ENCODE measurements around the gene MASP1.

MASP1 gene

DNA sequence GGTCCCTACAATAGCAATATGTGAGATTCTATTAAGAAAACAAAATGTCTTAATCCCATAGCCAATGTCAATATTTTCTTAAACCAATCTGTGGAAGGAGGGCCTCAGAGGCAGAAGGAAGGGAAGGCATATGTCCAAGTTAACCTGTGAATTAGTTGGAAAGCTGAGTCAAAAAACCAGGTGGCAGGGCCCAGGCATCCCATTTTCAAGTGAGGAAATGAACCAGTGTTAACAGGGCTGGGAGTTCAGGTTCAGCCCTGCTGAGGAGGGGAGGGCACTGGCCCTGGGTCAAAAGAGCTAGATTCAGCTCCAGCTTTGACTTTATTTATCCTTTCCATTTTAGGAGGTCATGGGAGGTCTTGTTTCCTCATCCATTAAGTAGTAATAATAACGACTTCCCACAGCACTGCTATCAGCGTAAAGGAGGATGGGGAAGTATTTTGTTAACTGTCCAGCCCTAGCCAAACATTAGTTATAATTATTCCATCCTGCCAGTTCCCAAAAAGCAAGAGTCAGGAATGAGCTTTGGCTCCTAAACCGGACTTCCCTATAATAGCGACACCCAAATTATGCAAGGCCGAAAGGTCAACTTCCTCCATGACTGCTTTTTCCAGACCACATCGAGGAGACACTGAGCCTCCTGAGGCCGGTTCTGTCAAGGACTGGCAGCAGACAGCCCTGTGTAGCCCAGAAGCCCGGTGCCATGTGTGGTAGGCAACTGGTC is 3.2 kb downstream of the MASP1 start:
- Histone ChIP-seq H2BK5ac (ENCODE audit: low read length) (no peak overlapping the region), H3K4me3 (ENCODE audit: low read length) (no peak overlapping the region), H3K9ac (ENCODE audit: low read length) (no peak overlapping the region), H3K36me3 (ENCODE audit: control insufficient read depth, insufficient read depth, low read length) (no peaks in the 10 kb centered on the region), H3K27me3 (ENCODE audit: insufficient read depth, low read length, poor library complexity) (no peaks in the 10 kb centered on the region), H3K4me1 (ENCODE audit: control insufficient read depth, low read depth, low read length) (no peaks in the 10 kb centered on the region), H3K79me2 (ENCODE audit: control insufficient read depth, insufficient read depth, low read length) (no peaks in the 10 kb centered on the region), H2BK15ac (replicated peaks; ENCODE audit: low read depth) (no peak overlapping the region), H3K18ac (ENCODE audit: low read length) (no peak overlapping the region), H3K4me2 (ENCODE audit: low read length) (no peak overlapping the region), H3K79me1 (ENCODE audit: low read length) (no peaks in the 10 kb centered on the region), H3K23ac (ENCODE audit: low read length) (no peak overlapping the region), H4K5ac (ENCODE audit: low read length) (no peak overlapping the region), H2AK5ac (ENCODE audit: low read length) (no peak overlapping the region), H2BK120ac (ENCODE audit: low read depth, low read length) (no peak overlapping the region), H3K56ac (ENCODE audit: low read length) (no peak overlapping the region), H3K27ac (ENCODE audit: low read depth, low read length) (no peak overlapping the region), H4K8ac (ENCODE audit: low read depth, low read length) (no peak overlapping the region), H3K4ac (ENCODE audit: low read depth, low read length) (no peak overlapping the region)
- no peak for DNase-seq
- WGBS (ENCODE audit: extremely low coverage, insufficient coverage, low lambda C conversion rate): no CpG with 5 or more reads among the region's 8 CpGs

DNA sequence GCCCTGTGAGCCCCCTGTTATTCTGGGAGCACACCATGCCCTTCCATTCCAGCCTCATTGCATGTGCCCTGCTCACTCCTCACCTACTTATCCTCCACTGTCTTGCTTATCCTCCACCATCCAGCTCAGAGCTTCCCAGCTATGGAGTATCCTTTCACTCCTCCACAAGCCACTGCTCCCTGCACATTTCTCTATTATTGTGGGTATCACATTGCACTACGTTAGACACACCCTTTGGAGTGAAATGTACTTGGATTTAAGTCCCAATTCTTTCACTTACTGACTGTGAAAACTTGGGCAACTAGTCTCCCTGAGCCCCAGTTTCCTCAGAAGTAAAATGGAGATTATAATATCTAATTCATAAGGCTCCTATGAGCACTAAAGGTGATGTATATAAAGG is 4.3 kb downstream of the MASP1 start:
- H3K9ac ChIP-seq (ENCODE audit: low read length): no peak overlapping the region
- H4K5ac ChIP-seq (ENCODE audit: low read length): no peak overlapping the region
- H2BK5ac ChIP-seq (ENCODE audit: low read length): no peak overlapping the region
- no peak overlapping the region for H2AK5ac ChIP-seq (ENCODE audit: low read length)
- H3K4me2 ChIP-seq (ENCODE audit: low read length): no peak overlapping the region
- no peak overlapping the region for H3K56ac ChIP-seq (ENCODE audit: low read length)
- no peak overlapping the region for H3K4ac ChIP-seq (ENCODE audit: low read depth, low read length)
- no peaks in the 10 kb centered on the region for H3K27me3 ChIP-seq (ENCODE audit: insufficient read depth, low read length, poor library complexity)
- no peak overlapping the region for H3K27ac ChIP-seq (ENCODE audit: low read depth, low read length)
- H3K23ac ChIP-seq (ENCODE audit: low read length): no peak overlapping the region
- H3K4me3 ChIP-seq (ENCODE audit: low read length): no peak overlapping the region
- no peaks in the 10 kb centered on the region for H3K79me1 ChIP-seq (ENCODE audit: low read length)
- no peaks in the 10 kb centered on the region for H3K4me1 ChIP-seq (ENCODE audit: control insufficient read depth, low read depth, low read length)
- H3K36me3 ChIP-seq (ENCODE audit: control insufficient read depth, insufficient read depth, low read length): no peaks in the 10 kb centered on the region
- no peak overlapping the region for H2BK15ac ChIP-seq (replicated peaks; ENCODE audit: low read depth)
- no CpG with 5 or more reads among the region's 1 CpG for WGBS (ENCODE audit: extremely low coverage, insufficient coverage, low lambda C conversion rate)
- no peak for DNase-seq
- no peaks in the 10 kb centered on the region for H3K79me2 ChIP-seq (ENCODE audit: control insufficient read depth, insufficient read depth, low read length)
- no peak overlapping the region for H2BK120ac ChIP-seq (ENCODE audit: low read depth, low read length)
- H3K18ac ChIP-seq (ENCODE audit: low read length): no peak overlapping the region
- H4K8ac ChIP-seq (ENCODE audit: low read depth, low read length): no peak overlapping the region

DNA sequence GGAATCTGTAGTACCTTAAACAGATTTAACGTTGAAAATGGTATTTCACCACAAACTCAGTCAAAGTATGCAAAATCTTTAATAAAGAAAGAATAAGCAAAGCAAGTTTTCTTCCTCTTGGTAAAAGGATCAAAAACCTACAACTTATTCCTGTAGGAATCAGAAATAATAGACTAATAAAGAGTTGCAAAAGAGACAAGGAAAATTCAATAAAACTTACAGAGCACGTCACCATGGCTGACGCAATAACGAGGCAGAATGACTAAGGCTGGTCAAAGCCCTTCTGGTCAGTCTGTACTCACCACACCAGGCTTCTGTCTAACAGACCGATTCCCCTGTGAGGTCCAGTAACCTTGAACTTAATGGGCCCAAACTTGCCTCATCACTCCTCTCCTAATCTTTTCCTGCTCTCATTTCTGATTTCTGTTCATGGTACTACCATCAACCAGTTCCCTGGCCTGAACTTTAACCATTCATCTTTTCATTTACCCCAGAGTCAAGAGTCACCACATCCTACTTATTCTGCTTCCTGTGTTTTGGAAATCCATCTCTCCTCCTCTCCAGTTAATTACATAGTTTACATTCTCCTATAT is 5.0 kb downstream of the MASP1 start:
- Histone ChIP-seq H2BK5ac (ENCODE audit: low read length) (no peak overlapping the region), H2BK15ac (replicated peaks; ENCODE audit: low read depth) (no peak overlapping the region), H3K4ac (ENCODE audit: low read depth, low read length) (no peak overlapping the region), H2BK120ac (ENCODE audit: low read depth, low read length) (no peak overlapping the region), H4K8ac (ENCODE audit: low read depth, low read length) (no peak overlapping the region), H3K79me1 (ENCODE audit: low read length) (no peaks in the 10 kb centered on the region), H3K4me2 (ENCODE audit: low read length) (no peak overlapping the region), H3K4me3 (ENCODE audit: low read length) (no peak overlapping the region), H3K36me3 (ENCODE audit: control insufficient read depth, insufficient read depth, low read length) (no peaks in the 10 kb centered on the region), H3K4me1 (ENCODE audit: control insufficient read depth, low read depth, low read length) (no peaks in the 10 kb centered on the region), H3K23ac (ENCODE audit: low read length) (no peak overlapping the region), H3K79me2 (ENCODE audit: control insufficient read depth, insufficient read depth, low read length) (no peaks in the 10 kb centered on the region), H3K18ac (ENCODE audit: low read length) (no peak overlapping the region), H3K56ac (ENCODE audit: low read length) (no peak overlapping the region), H3K27ac (ENCODE audit: low read depth, low read length) (no peak overlapping the region), H3K27me3 (ENCODE audit: insufficient read depth, low read length, poor library complexity) (no peaks in the 10 kb centered on the region), H3K9ac (ENCODE audit: low read length) (no peak overlapping the region), H2AK5ac (ENCODE audit: low read length) (no peak overlapping the region), H4K5ac (ENCODE audit: low read length) (no peak overlapping the region)
- no CpG with 5 or more reads among the region's 5 CpGs for WGBS (ENCODE audit: extremely low coverage, insufficient coverage, low lambda C conversion rate)
- DNase-seq: no peak

DNA sequence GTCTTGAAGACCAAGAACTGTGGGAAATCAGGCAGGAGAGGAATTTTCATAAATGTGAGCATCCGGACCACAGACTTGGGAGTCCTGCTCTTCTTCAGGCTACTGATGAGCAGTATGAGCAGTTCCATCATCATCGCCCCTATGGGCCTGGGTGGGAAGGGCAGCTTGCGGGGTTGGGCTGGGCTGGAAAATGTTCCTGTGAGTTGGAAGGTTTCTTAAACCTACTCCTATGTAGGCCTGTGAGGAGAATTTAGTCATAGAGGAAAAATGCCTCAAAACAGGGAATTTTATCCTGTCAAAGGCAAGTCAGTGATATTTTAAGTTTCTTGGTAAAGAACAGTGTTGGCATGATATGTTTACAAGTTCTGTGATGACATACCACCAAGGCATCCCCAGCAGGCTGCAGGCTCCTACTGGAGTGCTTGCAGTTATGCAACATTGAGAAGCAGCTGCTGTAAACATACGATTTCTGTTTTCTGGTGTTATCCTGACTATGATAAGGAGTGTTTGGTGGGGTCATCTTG is 10.3 kb downstream of the MASP1 start:
- Histone ChIP-seq H3K27ac (ENCODE audit: low read depth, low read length) (no peak overlapping the region), H3K18ac (ENCODE audit: low read length) (no peak overlapping the region), H2BK5ac (ENCODE audit: low read length) (no peak overlapping the region), H3K4me1 (ENCODE audit: control insufficient read depth, low read depth, low read length) (no peaks in the 10 kb centered on the region), H3K27me3 (ENCODE audit: insufficient read depth, low read length, poor library complexity) (no peaks in the 10 kb centered on the region), H3K23ac (ENCODE audit: low read length) (no peak overlapping the region), H3K4me3 (ENCODE audit: low read length) (no peak overlapping the region), H2BK120ac (ENCODE audit: low read depth, low read length) (no peak overlapping the region), H3K9ac (ENCODE audit: low read length) (no peak overlapping the region), H3K79me2 (ENCODE audit: control insufficient read depth, insufficient read depth, low read length) (no peaks in the 10 kb centered on the region), H2AK5ac (ENCODE audit: low read length) (no peak overlapping the region), H2BK15ac (replicated peaks; ENCODE audit: low read depth) (no peak overlapping the region), H3K79me1 (ENCODE audit: low read length) (no peaks in the 10 kb centered on the region), H3K36me3 (ENCODE audit: control insufficient read depth, insufficient read depth, low read length) (no peaks in the 10 kb centered on the region), H4K5ac (ENCODE audit: low read length) (no peak overlapping the region), H3K56ac (ENCODE audit: low read length) (no peak overlapping the region), H3K4ac (ENCODE audit: low read depth, low read length) (no peak overlapping the region), H4K8ac (ENCODE audit: low read depth, low read length) (no peak overlapping the region), H3K4me2 (ENCODE audit: low read length) (no peak overlapping the region)
- WGBS (ENCODE audit: extremely low coverage, insufficient coverage, low lambda C conversion rate): no CpG with 5 or more reads among the region's 4 CpGs
- DNase-seq: no peak

DNA sequence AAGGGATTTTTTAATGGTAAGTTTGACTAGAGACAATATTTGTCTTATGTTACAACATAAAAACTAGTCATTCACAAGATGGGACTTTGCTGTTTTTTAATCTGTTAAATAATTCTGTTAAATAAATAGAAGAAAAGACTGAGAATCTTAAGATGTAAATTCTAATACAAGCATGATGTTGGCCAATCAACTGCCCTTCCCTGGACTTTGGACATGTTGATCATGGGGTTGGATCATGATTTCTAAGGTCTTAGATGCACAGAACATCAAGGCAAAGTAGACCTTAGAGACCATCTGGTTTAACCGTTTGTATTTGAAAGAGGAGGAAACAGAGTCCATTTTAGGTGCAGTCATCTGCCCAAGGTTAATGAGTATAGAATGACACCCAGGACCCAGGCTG is 10.9 kb downstream of the MASP1 start:
- WGBS (ENCODE audit: extremely low coverage, insufficient coverage, low lambda C conversion rate): no CpG with 5 or more reads among the region's 1 CpG
- Histone ChIP-seq H3K79me2 (ENCODE audit: control insufficient read depth, insufficient read depth, low read length) (no peaks in the 10 kb centered on the region), H3K36me3 (ENCODE audit: control insufficient read depth, insufficient read depth, low read length) (no peaks in the 10 kb centered on the region), H3K4ac (ENCODE audit: low read depth, low read length) (no peak overlapping the region), H3K27me3 (ENCODE audit: insufficient read depth, low read length, poor library complexity) (no peaks in the 10 kb centered on the region), H2BK15ac (replicated peaks; ENCODE audit: low read depth) (no peak overlapping the region), H2BK120ac (ENCODE audit: low read depth, low read length) (no peak overlapping the region), H2AK5ac (ENCODE audit: low read length) (no peak overlapping the region), H4K5ac (ENCODE audit: low read length) (no peak overlapping the region), H3K4me2 (ENCODE audit: low read length) (no peak overlapping the region), H2BK5ac (ENCODE audit: low read length) (no peak overlapping the region), H3K79me1 (ENCODE audit: low read length) (no peaks in the 10 kb centered on the region), H3K56ac (ENCODE audit: low read length) (no peak overlapping the region), H3K4me1 (ENCODE audit: control insufficient read depth, low read depth, low read length) (peaks cover under 1% of the 10 kb centered on the region), H3K27ac (ENCODE audit: low read depth, low read length) (no peak overlapping the region), H3K9ac (ENCODE audit: low read length) (no peak overlapping the region), H3K18ac (ENCODE audit: low read length) (no peak overlapping the region), H4K8ac (ENCODE audit: low read depth, low read length) (no peak overlapping the region), H3K23ac (ENCODE audit: low read length) (no peak overlapping the region), H3K4me3 (ENCODE audit: low read length) (no peak overlapping the region)
- no peak for DNase-seq

DNA sequence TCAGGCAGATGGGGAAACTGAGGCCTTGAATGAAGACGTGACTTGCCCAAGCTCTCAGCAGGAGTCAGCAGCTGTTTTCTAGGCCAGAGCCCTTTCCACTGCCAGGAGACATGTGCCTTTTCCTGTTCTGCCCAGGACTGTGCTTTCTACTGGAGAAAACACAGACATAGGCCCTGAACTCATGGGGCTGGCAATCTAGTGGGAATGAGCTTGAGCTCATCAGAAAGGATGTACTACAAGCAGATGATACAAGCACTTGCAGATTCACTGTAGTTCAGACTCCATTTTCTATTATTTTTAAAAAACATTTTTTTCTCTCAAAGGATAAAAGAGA is 14.4 kb downstream of the MASP1 start:
- no peaks in the 10 kb centered on the region for H3K79me2 ChIP-seq (ENCODE audit: control insufficient read depth, insufficient read depth, low read length)
- H3K23ac ChIP-seq (ENCODE audit: low read length): no peak overlapping the region
- no peak overlapping the region for H2BK15ac ChIP-seq (replicated peaks; ENCODE audit: low read depth)
- WGBS (ENCODE audit: extremely low coverage, insufficient coverage, low lambda C conversion rate): no CpG with 5 or more reads among the region's 1 CpG
- H2BK5ac ChIP-seq (ENCODE audit: low read length): no peak overlapping the region
- no peak overlapping the region for H3K4me2 ChIP-seq (ENCODE audit: low read length)
- H3K27me3 ChIP-seq (ENCODE audit: insufficient read depth, low read length, poor library complexity): no peaks in the 10 kb centered on the region
- no peak for DNase-seq
- H3K79me1 ChIP-seq (ENCODE audit: low read length): no peaks in the 10 kb centered on the region
- H3K36me3 ChIP-seq (ENCODE audit: control insufficient read depth, insufficient read depth, low read length): no peaks in the 10 kb centered on the region
- H4K5ac ChIP-seq (ENCODE audit: low read length): no peak overlapping the region
- H3K4me1 ChIP-seq (ENCODE audit: control insufficient read depth, low read depth, low read length): peaks cover 10% of the 10 kb centered on the region
- no peak overlapping the region for H4K8ac ChIP-seq (ENCODE audit: low read depth, low read length)
- H2AK5ac ChIP-seq (ENCODE audit: low read length): no peak overlapping the region
- H3K9ac ChIP-seq (ENCODE audit: low read length): no peak overlapping the region
- H3K56ac ChIP-seq (ENCODE audit: low read length): no peak overlapping the region
- H3K18ac ChIP-seq (ENCODE audit: low read length): no peak overlapping the region
- H3K27ac ChIP-seq (ENCODE audit: low read depth, low read length): no peak overlapping the region
- H3K4ac ChIP-seq (ENCODE audit: low read depth, low read length): no peak overlapping the region
- no peak overlapping the region for H3K4me3 ChIP-seq (ENCODE audit: low read length)
- H2BK120ac ChIP-seq (ENCODE audit: low read depth, low read length): no peak overlapping the region

Measured in mesendoderm (in vitro differentiated cells).